Measurements from ENCODE around the gene DGUOK.

The DGUOK gene

DNA sequence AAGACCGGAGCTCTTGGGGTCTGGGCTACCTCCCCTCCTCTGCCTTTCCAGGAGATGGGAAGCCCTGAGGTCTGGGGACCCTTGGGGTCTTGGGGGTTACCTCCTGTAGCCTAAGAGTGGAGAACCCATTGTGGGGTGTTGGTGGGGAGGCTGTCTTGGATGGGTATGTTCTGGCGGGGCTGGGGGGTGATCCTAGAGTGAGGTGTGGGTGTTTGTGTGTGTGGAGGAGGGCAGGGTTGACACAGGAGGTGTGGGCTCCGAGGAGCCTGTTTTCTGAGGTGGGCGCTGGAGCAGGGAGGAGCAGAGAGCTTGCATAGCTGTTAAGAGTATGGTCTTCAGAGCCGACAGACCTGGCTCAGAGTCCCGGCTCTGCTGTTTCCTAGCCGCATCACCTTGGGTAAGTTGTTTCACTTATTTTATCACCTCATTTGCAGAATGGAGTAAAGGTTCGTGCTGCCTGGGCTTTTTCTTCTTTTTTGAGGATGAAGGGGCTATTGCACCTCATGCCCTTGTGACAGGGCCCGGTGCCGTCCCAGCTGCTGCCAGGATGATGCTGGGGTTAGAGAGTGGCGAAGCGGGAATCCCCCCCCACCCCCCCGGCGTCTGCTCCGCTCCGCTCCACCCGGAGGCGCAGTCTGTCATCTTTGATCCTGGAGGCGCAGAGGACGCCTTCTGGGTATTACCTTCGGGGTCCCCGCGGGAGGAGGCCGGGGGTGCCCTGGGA lies 75.3 kb downstream of the DGUOK start:
- DNase-seq, result no peak

DNA sequence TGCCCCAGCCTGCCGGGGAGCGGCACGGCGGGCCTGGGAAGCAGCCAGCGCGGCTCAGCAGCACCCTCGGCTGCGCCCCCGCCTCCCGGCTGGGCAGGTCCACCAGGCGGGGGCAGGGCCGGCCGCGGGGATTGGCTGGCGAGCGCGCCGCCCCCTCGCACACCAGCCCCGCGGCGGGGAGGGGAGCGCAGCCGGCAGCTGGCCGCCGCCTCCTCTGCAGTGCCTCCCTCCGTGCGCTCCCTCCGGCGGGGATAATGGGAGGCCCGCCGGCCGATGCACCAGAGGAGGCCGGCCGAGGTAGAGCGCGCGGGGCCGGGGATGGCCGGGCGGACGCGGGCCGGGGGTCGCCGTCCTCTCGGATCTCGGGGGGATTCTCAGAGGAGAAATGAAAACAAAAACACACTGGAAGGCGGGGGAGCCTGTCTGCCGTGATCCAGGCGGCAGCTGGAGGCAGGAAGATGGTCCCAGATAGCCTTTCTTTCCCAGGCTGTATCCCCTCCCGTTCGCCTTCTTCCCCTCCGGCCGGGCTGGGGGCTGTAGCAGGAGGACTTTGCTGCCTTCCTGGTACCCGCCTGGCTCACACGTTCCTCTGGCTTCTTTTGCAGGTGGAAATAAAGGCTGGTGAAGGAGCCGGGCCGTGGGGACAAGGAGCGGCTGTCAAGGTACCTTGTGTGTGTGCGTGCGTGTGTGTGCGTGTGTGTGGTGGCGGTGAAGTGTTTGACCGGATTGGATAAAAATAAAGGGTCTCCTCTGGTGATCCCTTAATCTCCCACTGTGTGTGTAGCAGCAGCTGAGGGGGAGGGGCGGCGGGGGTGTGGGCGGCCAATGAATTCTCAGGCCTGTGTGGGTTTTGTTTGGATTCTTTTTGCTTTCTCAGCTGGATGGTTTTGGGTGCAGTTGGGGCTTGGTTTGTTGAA lies 76.1 kb downstream of the DGUOK start:
- peak; percentile 70 to 78 for DNase-seq

DNA sequence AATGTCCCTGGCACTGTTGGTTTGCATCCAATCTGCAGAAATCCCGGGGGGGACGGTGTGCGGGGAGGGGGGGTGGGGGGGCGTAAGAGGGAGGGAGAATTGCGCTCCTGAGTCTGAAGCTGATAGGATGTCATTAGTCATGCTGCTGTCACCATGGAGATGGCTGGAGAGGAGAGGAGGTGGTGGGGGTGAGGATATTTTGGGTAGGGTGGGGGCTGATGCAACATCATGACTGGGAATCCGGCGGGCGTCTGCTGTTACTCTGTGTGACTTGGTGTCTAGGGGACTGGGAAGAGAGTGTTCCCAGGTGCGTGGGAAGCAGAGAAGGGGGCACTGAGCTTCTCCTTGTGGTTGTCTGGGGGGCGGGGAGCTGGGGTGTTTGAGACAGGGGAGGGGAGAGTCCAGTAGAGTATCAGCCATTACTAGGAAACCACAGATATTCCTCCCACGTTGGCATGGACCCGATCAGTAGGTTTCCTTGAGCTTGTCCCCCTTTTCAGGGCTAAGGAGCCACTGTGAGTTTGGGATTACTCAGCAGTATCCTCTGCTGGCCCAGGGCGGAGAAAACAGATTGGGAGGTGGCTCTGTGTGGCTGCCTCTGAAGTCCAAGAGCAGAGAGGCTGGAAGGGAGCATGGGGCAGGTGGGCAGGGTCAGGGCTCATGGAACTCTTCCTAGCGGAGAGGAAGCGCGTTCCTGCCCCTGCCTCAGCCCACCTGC lies 77.0 kb downstream of the DGUOK start:
- peak; percentile 21 to 35 for DNase-seq

- no peak for DNase-seq
Observed at GRCh38 chr2:74004212-74005182, 77.8 kb downstream of the DGUOK start.

DNA sequence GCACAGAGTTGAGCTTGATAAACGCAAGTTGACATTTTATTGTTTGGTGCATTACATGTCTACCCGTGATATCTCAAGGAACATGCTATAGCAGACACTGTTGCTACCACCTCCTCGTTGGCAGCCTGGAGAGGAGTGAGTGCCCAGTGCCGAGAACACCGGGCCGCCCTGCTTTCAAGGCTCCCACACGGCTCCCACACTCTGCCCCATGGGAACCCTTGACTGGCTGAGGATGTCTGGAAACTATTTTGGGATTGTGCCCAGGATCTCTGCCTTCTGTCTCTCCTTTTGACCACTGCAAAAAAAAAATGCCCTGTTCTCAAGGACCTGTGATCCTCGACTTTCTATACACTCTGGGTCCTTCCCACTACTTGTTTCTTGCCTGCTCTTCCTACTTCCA lies 79.1 kb downstream of the DGUOK start:
- no peak for DNase-seq

GRCh38 chr2:74006459-74006858 lies 79.8 kb downstream of the DGUOK start:
- DNase-seq, result no peak

- no peak for DNase-seq
Observed at GRCh38 chr2:74007121-74007520, 80.4 kb downstream of the DGUOK start.

- no peak for DNase-seq
Observed at GRCh38 chr2:74007711-74008110, 81.0 kb downstream of the DGUOK start.
